COLO668 (cell line): ENCODE results near the gene BDKRB2.
"Not testable (repeated sequence)": the region's sequence is repeated elsewhere in the genome, so short reads cannot be mapped to it uniquely, and the experiment has no call there.

Source experiments
- DNase-seq: peaks from one replicate; lab custom pipeline; 2025; ENCODE audit not compliant: unreplicated experiment; lab: John Stamatoyannopoulos, UW

The BDKRB2 gene

GRCh38 chr14:96221841-96222240, 17.2 kb downstream of the BDKRB2 start:
- DNase-seq, result no peak

GRCh38 chr14:96224480-96225096, 19.9 kb downstream of the BDKRB2 start:
- no peak for DNase-seq

- DNase-seq, result no peak
Measured at GRCh38 chr14:96225213-96225612, 20.6 kb downstream of the BDKRB2 start.

- no peak for DNase-seq
Measured at GRCh38 chr14:96225745-96226151, 21.1 kb downstream of the BDKRB2 start.

GRCh38 chr14:96227428-96227827, 22.8 kb downstream of the BDKRB2 start:
- DNase-seq, result no peak

- no peak for DNase-seq
Measured at GRCh38 chr14:96229315-96229714, 24.7 kb downstream of the BDKRB2 start.

- no peak for DNase-seq
Measured at GRCh38 chr14:96231056-96231455, 26.4 kb downstream of the BDKRB2 start.

- DNase-seq, result no peak
Measured at GRCh38 chr14:96231526-96232130, 27.0 kb downstream of the BDKRB2 start.

- DNase-seq, result no peak
Measured at GRCh38 chr14:96232506-96232905, 27.9 kb downstream of the BDKRB2 start.

GRCh38 chr14:96233661-96234060, 29.0 kb downstream of the BDKRB2 start:
- no peak for DNase-seq

- DNase-seq, result no peak
Measured at GRCh38 chr14:96235426-96235825, 30.8 kb downstream of the BDKRB2 start.

- DNase-seq, result no peak
Measured at GRCh38 chr14:96237641-96238040, 33.0 kb downstream of the BDKRB2 start.

GRCh38 chr14:96238676-96239265, 34.1 kb downstream of the BDKRB2 start:
- DNase-seq, result no peak

GRCh38 chr14:96239711-96240141, 35.1 kb downstream of the BDKRB2 start:
- DNase-seq, result no peak

- DNase-seq, result no peak
Measured at GRCh38 chr14:96240641-96241040, 36.0 kb downstream of the BDKRB2 start.

- no peak for DNase-seq
Measured at GRCh38 chr14:96242126-96242525, 37.5 kb downstream of the BDKRB2 start.

GRCh38 chr14:96243785-96244184, 39.1 kb downstream of the BDKRB2 start:
- no peak for DNase-seq

- not testable (repeated sequence) for DNase-seq
Measured at GRCh38 chr14:96245074-96245473, 40.4 kb downstream of the BDKRB2 start.

GRCh38 chr14:96245710-96246538, 41.3 kb downstream of the BDKRB2 start:
- no peak for DNase-seq

- peak; percentile 28 for DNase-seq
Measured at GRCh38 chr14:96246539-96246847, 41.9 kb downstream of the BDKRB2 start.

- no peak for DNase-seq
Measured at GRCh38 chr14:96247031-96247430, 42.4 kb downstream of the BDKRB2 start.

- no peak for DNase-seq
Measured at GRCh38 chr14:96249029-96249428, 44.4 kb downstream of the BDKRB2 start.
